ENCODE data around the gene STX10. TPM values are rescaled to one million over a fixed set of nuclear protein-coding genes. Genes with fewer than 3 reads are reported as not detected.
"Not testable (repeated sequence)": the region's sequence is repeated elsewhere in the genome, so short reads cannot be mapped to it uniquely, and the experiment has no call there.

The STX10 gene
- total and polyA plus RNA-seq, 2 donors (not counting 3 experiments of a cell fraction or from before 2014, with no cell fraction given) = 63.1 to 91.6 TPM

DNA sequence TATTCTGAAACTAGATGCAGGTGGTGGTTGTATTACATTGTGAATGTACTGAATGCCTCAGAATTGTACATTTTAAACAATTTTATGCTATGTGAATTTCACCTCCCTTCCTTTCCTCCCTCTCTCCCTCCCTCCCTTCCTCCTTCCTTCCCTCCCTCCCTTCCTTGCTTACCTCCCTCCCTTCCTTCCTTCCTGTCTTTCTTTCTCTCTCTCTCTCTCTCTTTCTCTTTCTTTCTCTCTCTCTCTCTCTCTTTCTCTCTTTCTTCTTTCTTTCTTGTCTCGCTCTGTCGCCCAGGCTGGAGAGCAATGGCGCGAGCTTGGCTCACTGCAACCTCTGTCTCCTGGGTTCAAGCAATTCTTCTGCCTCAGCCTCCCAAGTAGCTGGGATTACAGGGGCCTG is 37.2 kb upstream of the STX10 start:
- no peaks in the 10 kb centered on the region for H3K9me1 ChIP-seq (replicated peaks; ENCODE audit: control insufficient read depth, extremely low read depth, insufficient read depth, low read length)
- H3K9ac ChIP-seq (replicated peaks; ENCODE audit: extremely low read depth, insufficient read depth, low read length) = no peak overlapping the region
- no peaks in the 10 kb centered on the region for H3K27me3 ChIP-seq (ENCODE audit: control insufficient read depth in 2 of 2, insufficient read depth in 2 of 2, low read length in 2 of 2)
- ChIA-PET POLR2A (no interaction called here), CTCF (interaction anchor here (0.7 to 1.5 kb wide), 2 partner anchors 13 to 17 kb away, joined by 3 to 4 read pairs; no protein-coding TSS in a partner anchor)
- no peaks in the 10 kb centered on the region for H3K9me3 ChIP-seq (replicated peaks; ENCODE audit: control insufficient read depth, insufficient read depth, low read length)
- no TSS peak for BruUV-seq (replicated peaks)
- no peak overlapping the region for H2AFZ ChIP-seq (ENCODE audit: low read depth, low read length)
- TF ChIP-seq JUN (IDR thresholded peaks at IDR 0.05; ENCODE audit: borderline replicate concordance, insufficient read depth, insufficient read length, low read depth) = no peak
- TF ChIP-seq EZH2 (IDR thresholded peaks at IDR 0.05; ENCODE audit: borderline replicate concordance, low read depth, low read length, severe bottlenecking) = no peak
- no peak for TF ChIP-seq POLR2A (IDR thresholded peaks at IDR 0.05; ENCODE audit: low read depth, low read length)
- TF ChIP-seq, protein P1, sequence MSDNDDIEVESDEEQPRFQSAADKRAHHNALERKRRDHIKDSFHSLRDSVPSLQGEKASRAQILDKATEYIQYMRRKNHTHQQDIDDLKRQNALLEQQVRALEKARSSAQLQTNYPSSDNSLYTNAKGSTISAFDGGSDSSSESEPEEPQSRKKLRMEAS (IDR thresholded peaks at IDR 0.05; ENCODE audit: insufficient read depth, insufficient read length) = no peak
- no peak for TF ChIP-seq POLR2AphosphoS5 (IDR thresholded peaks at IDR 0.05; ENCODE audit: insufficient read depth, low read depth, low read length)
- no peak for TF ChIP-seq GATA2 (IDR thresholded peaks at IDR 0.05; ENCODE audit: insufficient read depth, insufficient read length, low read depth, low read length)
- TF ChIP-seq MYC (IDR thresholded peaks at IDR 0.05; ENCODE audit: low read depth, low read length) = no peak
- TF ChIP-seq, protein P2, sequence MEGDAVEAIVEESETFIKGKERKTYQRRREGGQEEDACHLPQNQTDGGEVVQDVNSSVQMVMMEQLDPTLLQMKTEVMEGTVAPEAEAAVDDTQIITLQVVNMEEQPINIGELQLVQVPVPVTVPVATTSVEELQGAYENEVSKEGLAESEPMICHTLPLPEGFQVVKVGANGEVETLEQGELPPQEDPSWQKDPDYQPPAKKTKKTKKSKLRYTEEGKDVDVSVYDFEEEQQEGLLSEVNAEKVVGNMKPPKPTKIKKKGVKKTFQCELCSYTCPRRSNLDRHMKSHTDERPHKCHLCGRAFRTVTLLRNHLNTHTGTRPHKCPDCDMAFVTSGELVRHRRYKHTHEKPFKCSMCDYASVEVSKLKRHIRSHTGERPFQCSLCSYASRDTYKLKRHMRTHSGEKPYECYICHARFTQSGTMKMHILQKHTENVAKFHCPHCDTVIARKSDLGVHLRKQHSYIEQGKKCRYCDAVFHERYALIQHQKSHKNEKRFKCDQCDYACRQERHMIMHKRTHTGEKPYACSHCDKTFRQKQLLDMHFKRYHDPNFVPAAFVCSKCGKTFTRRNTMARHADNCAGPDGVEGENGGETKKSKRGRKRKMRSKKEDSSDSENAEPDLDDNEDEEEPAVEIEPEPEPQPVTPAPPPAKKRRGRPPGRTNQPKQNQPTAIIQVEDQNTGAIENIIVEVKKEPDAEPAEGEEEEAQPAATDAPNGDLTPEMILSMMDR (IDR thresholded peaks at IDR 0.05; ENCODE audit: extremely low read depth in 1 of 2, insufficient read depth in 1 of 2, low read depth in 1 of 2, low read length in 2 of 2) = no peak
- no peak for TF ChIP-seq FOS (IDR thresholded peaks at IDR 0.05; ENCODE audit: borderline replicate concordance, insufficient read depth, low read length)
- H4K20me1 ChIP-seq (replicated peaks; ENCODE audit: control insufficient read depth, extremely low read depth, insufficient read depth, low read length) = no peaks in the 10 kb centered on the region
- dilution Hi-C loops (cut with MboI; ENCODE audit: extremely low pct_ligation_motif_present, low sequenced_read_pairs) = no loop called here
- no peak for DNase-seq (ENCODE audit: low read depth, low spot score)
- no peaks in the 10 kb centered on the region for H3K4me1 ChIP-seq (ENCODE audit: control insufficient read depth, extremely low read depth, insufficient read depth, low read length)
- no peak overlapping the region for H3K4me3 ChIP-seq (replicated peaks in 1 of 3; ENCODE audit: insufficient read depth in 1 of 3, low read depth in 1 of 3, low read length in 3 of 3)
- no peak for FAIRE-seq
- H3K27ac ChIP-seq (ENCODE audit: insufficient read depth, low read depth, low read length) = no peak overlapping the region
- H3K36me3 ChIP-seq (ENCODE audit: control insufficient read depth in 2 of 2, extremely low read depth in 1 of 2, insufficient read depth in 2 of 2, low read length in 2 of 2) = no peaks in the 10 kb centered on the region
- H3K4me2 ChIP-seq (ENCODE audit: insufficient read depth, low read length) = no peak overlapping the region
- no peaks in the 10 kb centered on the region for H3K79me2 ChIP-seq (ENCODE audit: control insufficient read depth, insufficient read depth, low read length)
- intact Hi-C loops (cut with micrococcal nuclease) = no loop called here

DNA sequence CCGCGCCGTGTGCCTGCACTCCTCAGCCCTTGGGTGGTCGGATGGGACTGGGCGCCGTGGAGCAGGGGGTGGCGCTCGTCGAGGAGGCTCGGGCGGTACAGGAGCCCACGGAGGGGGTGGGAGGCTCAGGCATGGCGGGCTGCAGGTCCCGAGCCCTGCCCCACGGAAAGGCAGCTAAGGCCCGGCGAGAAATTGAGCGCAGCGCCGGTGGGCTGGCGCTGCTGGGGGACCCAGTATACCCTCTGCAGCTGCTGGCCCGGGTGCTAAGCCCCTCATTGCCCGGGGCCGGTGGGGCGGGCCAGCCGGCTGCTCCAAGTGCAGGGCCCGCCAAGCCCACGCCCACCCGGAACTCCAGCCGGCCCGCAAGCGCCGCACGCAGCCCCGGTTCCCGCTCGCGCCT is 36.5 kb upstream of the STX10 start:
- CTCF ChIA-PET = interaction anchor here (0.7 to 1.4 kb wide), 2 partner anchors 8 to 76 kb away, joined by 3 to 8 read pairs; no protein-coding TSS in a partner anchor
- intact Hi-C loops (cut with micrococcal nuclease); dilution Hi-C loops (cut with MboI; ENCODE audit: extremely low pct_ligation_motif_present, low sequenced_read_pairs); H3K4me3 ChIP-seq (replicated peaks in 1 of 3; ENCODE audit: insufficient read depth in 1 of 3, low read depth in 1 of 3, low read length in 3 of 3); H3K9me1 ChIP-seq (replicated peaks; ENCODE audit: control insufficient read depth, extremely low read depth, insufficient read depth, low read length); H3K79me2 ChIP-seq (ENCODE audit: control insufficient read depth, insufficient read depth, low read length); H3K27me3 ChIP-seq (ENCODE audit: control insufficient read depth in 2 of 2, insufficient read depth in 2 of 2, low read length in 2 of 2); H3K9ac ChIP-seq (replicated peaks; ENCODE audit: extremely low read depth, insufficient read depth, low read length); BruUV-seq (replicated peaks); H4K20me1 ChIP-seq (replicated peaks; ENCODE audit: control insufficient read depth, extremely low read depth, insufficient read depth, low read length); H3K36me3 ChIP-seq (ENCODE audit: control insufficient read depth in 2 of 2, extremely low read depth in 1 of 2, insufficient read depth in 2 of 2, low read length in 2 of 2); FAIRE-seq; POLR2A ChIA-PET; H3K4me1 ChIP-seq (ENCODE audit: control insufficient read depth, extremely low read depth, insufficient read depth, low read length); H2AFZ ChIP-seq (ENCODE audit: low read depth, low read length); DNase-seq (ENCODE audit: low read depth, low spot score); H3K4me2 ChIP-seq (ENCODE audit: insufficient read depth, low read length); H3K27ac ChIP-seq (ENCODE audit: insufficient read depth, low read depth, low read length); H3K9me3 ChIP-seq (replicated peaks; ENCODE audit: control insufficient read depth, insufficient read depth, low read length): not testable (repeated sequence)

Measured in endothelial cell of umbilical vein (primary cell).